HCT116 (cell line): ENCODE data around the gene C19orf25. TPM values are rescaled to one million over a fixed set of nuclear protein-coding genes. Genes with fewer than 3 reads are reported as not detected.

Experiments used
- ATAC-seq: fragments of 200-7000 bp; cut with Tn5 transposase; 2 replicates; pipeline ENCODE4 v1.9.1; 2020; ENCODE audit warnings: mild to moderate bottlenecking, moderate library complexity
- BruUV-seq: library from RNA; stranded (reverse); fragments of 400-500 nt; replicated peaks from 2 replicates; lab custom pipeline; 2021; lab: Mats Ljungman, UMichigan
- CTCF ChIA-PET: fragments of 300-600 bp; sonication (Branson Sonifier 250); formaldehyde crosslinking; loops from one replicate; lab custom pipeline; 2021; ENCODE audit warnings: antibody characterized with exemption; lab: Charles Lee
- POLR2A ChIA-PET: fragments of 300-600, 350-600 bp; sonication (Branson Sonifier 250); formaldehyde crosslinking; loops from one replicate; lab custom pipeline; 2021; ENCODE audit warnings: antibody characterized with exemption; lab: Charles Lee
- RAD21 ChIA-PET, 2 experiments: fragments of 300-600 bp; sonication (Branson Sonifier 250); formaldehyde crosslinking; loops; one replicate each; lab custom pipeline; 2023; ENCODE audit warnings: low total read pairs in 2 of 2; ENCODE audit not compliant: uncharacterized antibody in 2 of 2, unreplicated experiment in 2 of 2, low non-redundant PET in 1 of 2; lab: Charles Lee
- DNase-seq: peaks from one replicate; pipeline ENCODE4 v3.0.0-alpha.2; 2010; ENCODE audit warnings: low read depth, low spot score
- H2AFZ ChIP-seq: fragments of 200-600 bp; shearing (Covaris generic), sonication (generic); 2 replicates; pipeline ENCODE4 v1.6.1; 2017; ENCODE audit warnings: low read depth, mixed run types, mixed read lengths, antibody characterized with exemption, low read length; ENCODE audit not compliant: poor library complexity, severe bottlenecking
- H3K27ac ChIP-seq: 2 replicates; pipeline ENCODE4 v1.5.1; 2012; ENCODE audit warnings: low read depth, low read length
- H3K27me3 ChIP-seq: fragments of 200-600 bp; sonication (generic); 2 replicates; pipeline ENCODE4 v1.6.1; 2016; ENCODE audit warnings: mixed run types, low read length, mixed read lengths; ENCODE audit not compliant: insufficient read depth
- H3K36me3 ChIP-seq, 2 experiments: fragments of 200-500 bp in 1 of 2; fragments of 200-600 bp in 1 of 2; sonication (Bioruptor generic) in 1 of 2; sonication (generic) in 1 of 2; 2 replicates each; pipeline versions ENCODE4 v1.5.1 to v1.6.1; 2014 to 2016; ENCODE audit warnings: low read length in 2 of 2, inconsistent platforms in 1 of 2, mixed read lengths in 1 of 2, mixed run types in 1 of 2; ENCODE audit not compliant: insufficient read depth in 2 of 2, control insufficient read depth in 1 of 2
- H3K4me1 ChIP-seq, 2 experiments: fragments of 200-600 bp in 1 of 2; sonication (generic) in 1 of 2; 2 replicates each; pipeline versions ENCODE4 v1.5.1 to v1.6.1; 2012 to 2017; ENCODE audit warnings: low read length in 2 of 2, inconsistent platforms in 1 of 2, mild to moderate bottlenecking in 1 of 2, mixed read lengths in 1 of 2, mixed run types in 1 of 2, moderate library complexity in 1 of 2; ENCODE audit not compliant: insufficient read depth in 2 of 2, control insufficient read depth in 1 of 2
- H3K4me2 ChIP-seq: fragments of 200-600 bp; sonication (generic); 2 replicates; pipeline ENCODE4 v1.6.1; 2017; ENCODE audit warnings: mixed run types, low read length, mixed read lengths
- H3K4me3 ChIP-seq, 2 experiments: fragments of 200-600 bp in 1 of 2; sonication (generic) in 1 of 2; replicated peaks in 1 of 2; 2 replicates each; pipeline ENCODE4 v1.5.1; 2011 to 2016; ENCODE audit warnings: low read length in 2 of 2, control low read depth in 1 of 2, low read depth in 1 of 2, mild to moderate bottlenecking in 1 of 2, mixed read lengths in 1 of 2, mixed run types in 1 of 2
- H3K79me2 ChIP-seq: fragments of 200-600 bp; sonication (generic); 2 replicates; pipeline ENCODE4 v1.6.1; 2017; ENCODE audit warnings: mild to moderate bottlenecking, mixed run types, low read length, moderate library complexity, mixed read lengths; ENCODE audit not compliant: insufficient read depth
- H3K9ac ChIP-seq: fragments of 200-600 bp; sonication (generic); 2 replicates; pipeline ENCODE4 v1.6.1; 2016; ENCODE audit warnings: low read length, mixed read lengths
- H3K9me2 ChIP-seq: fragments of 200-600 bp; sonication (generic), shearing (Covaris generic); 2 replicates; pipeline ENCODE4 v1.6.1; 2017; ENCODE audit warnings: mixed run types, mild to moderate bottlenecking, moderate library complexity; ENCODE audit not compliant: insufficient read depth
- H3K9me3 ChIP-seq, 2 experiments: fragments of 200-500 bp in 1 of 2; fragments of 200-600 bp in 1 of 2; sonication (Bioruptor generic) in 1 of 2; sonication (generic) in 1 of 2; 2 replicates each; pipeline ENCODE4 v1.6.1; 2014 to 2017; ENCODE audit warnings: low read length in 2 of 2, mixed read lengths in 2 of 2, inconsistent platforms in 1 of 2, low read depth in 1 of 2, mild to moderate bottlenecking in 1 of 2, mixed run types in 1 of 2, moderate library complexity in 1 of 2; ENCODE audit not compliant: control insufficient read depth in 1 of 2, insufficient read depth in 1 of 2
- H4K20me1 ChIP-seq: fragments of 200-600 bp; sonication (generic), shearing (Covaris generic); 2 replicates; pipeline ENCODE4 v1.6.1; 2017; ENCODE audit warnings: mixed run types, mild to moderate bottlenecking, moderate library complexity; ENCODE audit not compliant: insufficient read depth
- CBX3 ChIP-seq: IDR thresholded peaks from 2 replicates; pipeline ENCODE4 v1.6.1; 2012; ENCODE audit warnings: low read depth
- CTCF ChIP-seq, 3 experiments: fragments of 200-600 bp in 1 of 3; sonication (generic) in 1 of 3; IDR thresholded peaks in 2 of 3; conservative IDR thresholded peaks in 1 of 3; 2 replicates each; pipeline ENCODE4 v1.5.1; 2012 to 2017; ENCODE audit warnings: low read depth in 2 of 3, low read length in 2 of 3, antibody characterized with exemption in 1 of 3, borderline replicate concordance in 1 of 3, control low read depth in 1 of 3, mild to moderate bottlenecking in 1 of 3, mixed read lengths in 1 of 3, mixed run types in 1 of 3, moderate library complexity in 1 of 3; ENCODE audit not compliant: insufficient read depth in 1 of 3
- ELF1 ChIP-seq: IDR thresholded peaks from 2 replicates; pipeline ENCODE4 v1.6.1; 2012; ENCODE audit warnings: low read depth, borderline replicate concordance
- EZH2 ChIP-seq: fragments of 200-600 bp; sonication (generic); IDR thresholded peaks from 2 replicates; pipeline ENCODE4 v1.6.1; 2017; ENCODE audit warnings: antibody characterized with exemption, mixed run types
- EZH2phosphoT487 ChIP-seq: fragments of 200-600 bp; IDR thresholded peaks from 2 replicates; pipeline ENCODE4 v1.6.1; 2018; ENCODE audit warnings: antibody characterized with exemption, borderline replicate concordance
- FOSL1 ChIP-seq: IDR thresholded peaks from 2 replicates; pipeline ENCODE4 v1.6.1; 2012; ENCODE audit warnings: low read depth
- JUND ChIP-seq: IDR thresholded peaks from 2 replicates; pipeline ENCODE4 v1.6.1; 2012
- POLR2A ChIP-seq: IDR thresholded peaks from 2 replicates; pipeline ENCODE4 v1.7.0; 2011; ENCODE audit warnings: borderline replicate concordance; ENCODE audit not compliant: insufficient read depth, insufficient read length; ENCODE audit errors: extremely low read depth
- RAD21 ChIP-seq: IDR thresholded peaks from 2 replicates; pipeline ENCODE4 v1.6.1; 2012; ENCODE audit warnings: low read depth, mild to moderate bottlenecking
- SP1 ChIP-seq: IDR thresholded peaks from 2 replicates; pipeline ENCODE4 v1.6.1; 2012; ENCODE audit warnings: low read depth
- ZFX ChIP-seq: fragments of 450-650 bp; IDR thresholded peaks from 2 replicates; pipeline ENCODE4 v1.6.1; 2017
- intact Hi-C: fragments of 100-400 bp; cut with micrococcal nuclease; formaldehyde crosslinking; loops from 2 replicates; pipeline ENCODE4 v1.10.0; 2022
- total RNA-seq: library from RNA; stranded (reverse); gene quantifications from one replicate; pipeline ENCODE4 v1.2.1, GENCODE V29; 2021; ENCODE audit not compliant: unreplicated experiment
- TF ChIP-seq, protein P1 (sequence below): IDR thresholded peaks from 2 replicates; pipeline ENCODE4 v1.6.1; 2012; ENCODE audit warnings: low read depth

C19orf25 gene
- total RNA-seq, 1 experiment from 2014 or later = 48.8 TPM

DNA sequence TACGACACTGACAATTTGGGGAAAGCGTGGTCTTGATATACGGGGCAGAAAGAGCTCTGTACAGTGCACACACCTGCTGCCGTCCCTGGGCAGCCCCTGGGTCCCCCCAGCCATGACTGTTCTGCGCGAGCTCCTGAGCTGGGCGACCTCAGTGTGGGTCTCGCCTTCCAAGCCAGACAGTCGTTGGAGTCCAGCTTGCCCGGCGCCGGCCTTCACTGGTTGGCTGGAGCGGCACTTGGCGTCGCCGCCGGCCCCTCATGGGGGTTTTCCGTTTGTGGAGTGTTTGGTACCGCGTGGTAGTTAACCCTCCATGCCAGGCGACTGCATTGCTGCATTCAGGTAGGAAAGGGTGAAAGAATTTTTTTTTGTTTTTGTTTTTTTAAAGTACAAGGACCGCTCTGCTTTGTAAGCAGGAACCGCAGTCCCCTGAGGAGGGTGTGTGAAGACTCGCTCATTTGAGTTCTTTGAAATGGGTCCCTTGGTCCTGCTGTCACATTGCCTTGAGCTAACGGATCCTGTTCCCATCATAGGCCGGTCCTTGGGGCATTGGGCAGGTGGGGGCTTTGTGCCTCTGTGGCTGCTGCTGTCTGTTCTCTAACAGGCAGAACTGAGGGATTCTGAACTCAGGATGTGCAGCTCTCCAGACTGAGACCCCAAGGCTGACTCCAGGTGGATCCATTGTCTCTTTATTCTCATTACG lies 51.6 kb downstream of the C19orf25 start:
- Histone ChIP-seq H3K79me2 (peaks cover 87% of the 10 kb centered on the region), H4K20me1 (no peaks in the 10 kb centered on the region), H3K9me2 (no peaks in the 10 kb centered on the region), H2AFZ (no peak overlapping the region), H3K4me1 (no peaks in the 10 kb centered on the region), H3K27ac (no peak overlapping the region), H3K36me3 (peaks cover 48 to 68% of the 10 kb centered on the region in 2 experiments), H3K4me3 (no peak overlapping the region), H3K9me3 (no peaks in the 10 kb centered on the region), H3K9ac (no peak overlapping the region), H3K27me3 (no peaks in the 10 kb centered on the region), H3K4me2 (no peak overlapping the region)
- RAD21 ChIA-PET = no interaction called here
- TF ChIP-seq EZH2phosphoT487 (no peak), JUND (no peak), RAD21 (no peak), CTCF (IDR thresholded peaks at IDR 0.05 in 2 of 3, conservative IDR thresholded peaks at IDR 0.05 in 1 of 3; ENCODE audit: borderline replicate concordance in 1 of 3, insufficient read depth in 1 of 3, low read depth in 2 of 3, low read length in 2 of 3) (no peak), SP1 (no peak), POLR2A (no peak), FOSL1 (no peak), ZFX (no peak), EZH2 (no peak), CBX3 (no peak), ELF1 (no peak)
- TF ChIP-seq, protein P1, sequence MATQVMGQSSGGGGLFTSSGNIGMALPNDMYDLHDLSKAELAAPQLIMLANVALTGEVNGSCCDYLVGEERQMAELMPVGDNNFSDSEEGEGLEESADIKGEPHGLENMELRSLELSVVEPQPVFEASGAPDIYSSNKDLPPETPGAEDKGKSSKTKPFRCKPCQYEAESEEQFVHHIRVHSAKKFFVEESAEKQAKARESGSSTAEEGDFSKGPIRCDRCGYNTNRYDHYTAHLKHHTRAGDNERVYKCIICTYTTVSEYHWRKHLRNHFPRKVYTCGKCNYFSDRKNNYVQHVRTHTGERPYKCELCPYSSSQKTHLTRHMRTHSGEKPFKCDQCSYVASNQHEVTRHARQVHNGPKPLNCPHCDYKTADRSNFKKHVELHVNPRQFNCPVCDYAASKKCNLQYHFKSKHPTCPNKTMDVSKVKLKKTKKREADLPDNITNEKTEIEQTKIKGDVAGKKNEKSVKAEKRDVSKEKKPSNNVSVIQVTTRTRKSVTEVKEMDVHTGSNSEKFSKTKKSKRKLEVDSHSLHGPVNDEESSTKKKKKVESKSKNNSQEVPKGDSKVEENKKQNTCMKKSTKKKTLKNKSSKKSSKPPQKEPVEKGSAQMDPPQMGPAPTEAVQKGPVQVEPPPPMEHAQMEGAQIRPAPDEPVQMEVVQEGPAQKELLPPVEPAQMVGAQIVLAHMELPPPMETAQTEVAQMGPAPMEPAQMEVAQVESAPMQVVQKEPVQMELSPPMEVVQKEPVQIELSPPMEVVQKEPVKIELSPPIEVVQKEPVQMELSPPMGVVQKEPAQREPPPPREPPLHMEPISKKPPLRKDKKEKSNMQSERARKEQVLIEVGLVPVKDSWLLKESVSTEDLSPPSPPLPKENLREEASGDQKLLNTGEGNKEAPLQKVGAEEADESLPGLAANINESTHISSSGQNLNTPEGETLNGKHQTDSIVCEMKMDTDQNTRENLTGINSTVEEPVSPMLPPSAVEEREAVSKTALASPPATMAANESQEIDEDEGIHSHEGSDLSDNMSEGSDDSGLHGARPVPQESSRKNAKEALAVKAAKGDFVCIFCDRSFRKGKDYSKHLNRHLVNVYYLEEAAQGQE = no peak
- DNase-seq (no peak), ATAC-seq (no peak)
- POLR2A ChIA-PET = no interaction called here
- CTCF ChIA-PET = no interaction called here
- BruUV-seq = no TSS peak
- intact Hi-C loops = no loop called here
